Heart right ventricle (tissue), 16 donors: ENCODE measurements around the gene MASP1. TPM values are rescaled to one million over a fixed set of nuclear protein-coding genes. Genes with fewer than 3 reads are reported as not detected.

Source experiments
- ATAC-seq, 8 donors: fragments of 200-7000 bp; cut with Tn5 transposase; one replicate each; pipeline ENCODE4 v1.9.1; 2020; ENCODE audit warnings: mild to moderate bottlenecking in 8 of 8, moderate library complexity in 8 of 8, moderate number of reproducible peaks in 1 of 8
- DNase-seq, 2 donors: peaks; one replicate each; pipeline ENCODE4 v3.0.0-alpha.2; 2020
- H3K27ac ChIP-seq, 10 donors: fragments of 200-600 bp; sonication (generic) in 2 of 10; one replicate each; pipeline versions ENCODE4 v1.5.0 to v1.8.0; 2020 to 2022; ENCODE audit warnings: mild to moderate bottlenecking in 3 of 10
- H3K27me3 ChIP-seq, 7 donors: fragments of 200-600 bp; one replicate each; pipeline ENCODE4 v1.8.0; 2021 to 2022; ENCODE audit warnings: mild to moderate bottlenecking in 2 of 7
- H3K36me3 ChIP-seq, 9 donors: fragments of 200-600 bp; sonication (generic) in 1 of 9; one replicate each; pipeline versions ENCODE4 v1.5.0 to v1.8.0; 2020 to 2022; ENCODE audit warnings: mild to moderate bottlenecking in 2 of 9
- H3K4me1 ChIP-seq, 9 donors: fragments of 200-600 bp; sonication (generic) in 1 of 9; one replicate each; pipeline versions ENCODE4 v1.5.0 to v1.8.0; 2020 to 2022; ENCODE audit warnings: mild to moderate bottlenecking in 4 of 9
- H3K4me3 ChIP-seq, 10 donors: fragments of 200-600 bp; sonication (generic) in 2 of 10; one replicate each; pipeline versions ENCODE4 v1.5.0 to v1.8.0; 2020 to 2022; ENCODE audit warnings: mild to moderate bottlenecking in 7 of 10, moderate library complexity in 2 of 10
- H3K9me3 ChIP-seq, 11 donors: fragments of 200-600 bp in 10 of 11; sonication (generic) in 2 of 11; one replicate each; pipeline versions ENCODE4 v1.5.0 to v1.8.0; 2013 to 2022; ENCODE audit warnings: mild to moderate bottlenecking in 2 of 11, control low read depth in 1 of 11, moderate library complexity in 1 of 11
- CTCF ChIP-seq, 9 donors: fragments of 200-600 bp; sonication (generic) in 2 of 9; IDR thresholded peaks; one replicate each; pipeline versions ENCODE4 v1.5.0 to v1.8.0; 2021 to 2022; ENCODE audit warnings: antibody characterized with exemption in 9 of 9, mild to moderate bottlenecking in 5 of 9, moderate library complexity in 1 of 9
- WGBS, 2 donors: extraction: QIAGEN DNeasy Blood & Tissue Kit; methylation state at CpG; one replicate each; pipeline ENCODE4 v1.1.7; 2013; ENCODE audit warnings: inconsistent platforms in 1 of 2; 5-methylcytosine and 5-hydroxymethylcytosine counted together
- intact Hi-C, 10 donors: fragments of 100-400 bp; cut with DNase I; formaldehyde crosslinking; loops; one replicate each; pipeline versions ENCODE4 v1.11.1 to v1.14.2; 2022
- polyA plus RNA-seq, 2 donors: library from polyadenylated mRNA; stranded (reverse); fragments of 200-250 nt; gene quantifications; one replicate each; pipeline ENCODE4 v1.2.3, GENCODE V29; 2013
- total RNA-seq, 10 donors: library from RNA; stranded (reverse); fragmentation: NEBNext Ultra II Directional in 3 of 10; extraction: Animal tissue kit (Norgen Biotek cat#: 25700) in 3 of 10; gene quantifications; one replicate each; pipeline versions ENCODE4 v1.2.1 to v1.2.4, GENCODE V29; 2021 to 2023
- donor health status: Arrhythmogenic right ventricular cardiomyopathy.
- donor health status: ischemic (EF 13 %, LVEDD 7.1; RV severe dilation, severe dysfunction).
- donor health status: healthy with polysubstance abuse.
- donor health status: DM: no; HTN: yes; CAD: no.
- donor health status: DM: no; HTN: no; CAD: no.
- donor health status: ischemic (EF 25% LVEDD 6.9; RV normal size, moderate dysfunction).
- donor health status: ischemic (EF 25% LVEDD 5.7; RV mildly dilated, moderate dysfunction).
- donor health status: healthy.
- donor health status: DM: yes; HTN: yes; CAD: no.
- donor health status: Ischemic cardiomyopathy.
- donor health status: ischemic (EF 35%, LVEDD 5.7; RV mildly dilated, moderate dysfunction).
- donor health status: nonischemic (EF 11% LVEDD 7.7; RV severe dilation, severe dysfunction).
- donor health status: DM: yes; HTN: yes; CAD: no.
- donor health status: PGD.
- donor health status: ischemic (EF 29% LVEDD 5.4; RV normal size, mild dysfunction).
- donor health status: nonischemic (EF 23%, LVEDD 6.1; RV moderate dilation, normal function).

MASP1 gene
- total and polyA plus RNA-seq, 12 donors, result 51.5 to 274 (median 211) TPM

GRCh38 chr3:187255314-187255713 is 36.2 kb downstream of the MASP1 start:
- no peaks in the 10 kb centered on the region for H3K9me3 ChIP-seq
- TF ChIP-seq CTCF (IDR thresholded peaks at IDR 0.05), result no peak
- no peaks in the 10 kb centered on the region for H3K27me3 ChIP-seq
- WGBS, 2 donors, result 33 to 35% methylated on average over 1 of the region's 1 CpG
- H3K4me3 ChIP-seq, result no peak overlapping the region
- H3K36me3 ChIP-seq, result peaks cover 0 to 92% (median 7%) of the 10 kb centered on the region in 9 donors
- DNase-seq, result no peak
- no peak overlapping the region for H3K27ac ChIP-seq
- intact Hi-C loops, result no loop called here
- ATAC-seq, result peak in 1 of 8 donors; percentile 15
- H3K4me1 ChIP-seq, result peaks cover 0 to 14% (median 0%) of the 10 kb centered on the region in 9 donors

GRCh38 chr3:187252311-187252710 is 39.2 kb downstream of the MASP1 start:
- no peak for ATAC-seq
- H3K27me3 ChIP-seq, result no peaks in the 10 kb centered on the region
- 64 to 77% methylated on average over 4 of the region's 4 CpGs for WGBS, 2 donors
- no peak overlapping the region for H3K4me3 ChIP-seq
- H3K36me3 ChIP-seq, result peaks cover 0 to 72% (median 7%) of the 10 kb centered on the region in 9 donors
- no peak for TF ChIP-seq CTCF (IDR thresholded peaks at IDR 0.05)
- H3K9me3 ChIP-seq, result no peaks in the 10 kb centered on the region
- intact Hi-C loops, result no loop called here
- H3K27ac ChIP-seq, result no peak overlapping the region
- no peak for DNase-seq
- H3K4me1 ChIP-seq, result peaks cover 0 to 7% (median 0%) of the 10 kb centered on the region in 9 donors

- intact Hi-C loops, result no loop called here
- no peaks in the 10 kb centered on the region for H3K27me3 ChIP-seq
- no peak overlapping the region for H3K4me3 ChIP-seq
- WGBS, 2 donors, result 78 to 79% methylated on average over 3 of the region's 3 CpGs
- TF ChIP-seq CTCF (IDR thresholded peaks at IDR 0.05), result no peak
- H3K27ac ChIP-seq, result no peak overlapping the region
- no peaks in the 10 kb centered on the region for H3K9me3 ChIP-seq
- H3K36me3 ChIP-seq, result peaks cover 0 to 67% (median 5%) of the 10 kb centered on the region in 9 donors
- DNase-seq (no peak), ATAC-seq (no peak)
- peaks cover 0 to 7% (median 0%) of the 10 kb centered on the region in 9 donors for H3K4me1 ChIP-seq
Observed at GRCh38 chr3:187251599-187251998, 39.9 kb downstream of the MASP1 start.

- no peaks in the 10 kb centered on the region for H3K9me3 ChIP-seq
- TF ChIP-seq CTCF (IDR thresholded peaks at IDR 0.05), result no peak
- no peaks in the 10 kb centered on the region for H3K27me3 ChIP-seq
- intact Hi-C loops, result no loop called here
- no peak overlapping the region for H3K4me3 ChIP-seq
- no peak for DNase-seq
- 56 to 58% methylated on average over 3 of the region's 3 CpGs for WGBS, 2 donors
- no peak overlapping the region for H3K27ac ChIP-seq
- peaks cover 0 to 30% (median 0%) of the 10 kb centered on the region in 9 donors for H3K36me3 ChIP-seq
- ATAC-seq, result no peak
- H3K4me1 ChIP-seq, result peaks cover 0 to 4% (median 0%) of the 10 kb centered on the region in 9 donors
Observed at GRCh38 chr3:187247398-187247797, 44.1 kb downstream of the MASP1 start.
